T-helper 1 cell (primary cell): ENCODE data around the gene PYCR2.

Source experiments
- DNase-seq, 5 donors: peaks; one replicate each; pipeline ENCODE4 v3.0.0-alpha.2; 2012 to 2020

The PYCR2 gene

DNA sequence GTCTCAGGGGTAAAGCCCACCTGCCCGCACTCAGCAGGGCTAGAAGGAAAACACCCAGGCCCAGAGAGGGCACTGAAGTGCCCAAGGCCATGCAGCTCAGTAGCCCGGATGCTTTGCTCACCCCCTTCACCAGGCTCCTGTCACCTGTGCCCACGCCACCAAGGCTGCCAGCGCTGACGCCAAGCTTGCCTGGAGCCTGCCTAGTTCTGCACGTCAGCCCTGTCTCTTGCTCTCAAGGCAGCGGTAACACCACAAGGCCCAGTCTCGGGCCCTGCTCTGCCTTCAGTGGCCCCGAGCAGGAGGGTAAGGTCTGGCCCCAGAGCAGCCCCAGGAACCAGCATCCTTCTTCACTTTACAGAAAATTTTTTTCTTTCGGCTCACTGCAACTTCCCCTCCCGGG is 49.6 kb downstream of the PYCR2 start:
- DNase-seq = no peak

DNA sequence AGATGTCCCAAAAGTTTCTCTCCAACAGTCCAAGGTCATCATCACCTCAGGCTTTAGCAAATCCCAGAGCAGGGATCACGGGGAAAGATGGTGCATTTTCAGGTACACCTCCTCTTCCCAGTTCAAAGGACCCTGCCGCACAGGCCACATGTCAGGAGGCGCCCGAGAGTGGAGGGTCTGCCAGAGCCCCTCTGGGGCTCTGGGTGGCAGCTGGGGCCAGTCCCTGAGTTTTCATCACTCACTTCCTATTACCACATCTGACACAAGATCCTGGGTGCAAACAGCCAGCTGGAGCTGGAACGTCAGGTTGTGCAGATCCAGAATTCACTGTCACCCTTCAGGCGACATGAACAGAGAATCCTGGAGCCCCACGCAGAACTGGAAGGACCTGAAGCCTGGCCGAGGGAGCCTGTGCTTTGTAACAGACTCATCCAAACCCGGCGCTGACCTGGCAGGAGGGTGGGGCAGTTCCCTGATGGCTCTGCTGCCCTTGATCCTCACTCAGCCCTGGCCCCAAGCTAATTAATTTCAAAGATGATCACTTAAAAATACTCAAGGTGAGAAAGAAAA is 50.7 kb downstream of the PYCR2 start:
- no peak for DNase-seq

DNA sequence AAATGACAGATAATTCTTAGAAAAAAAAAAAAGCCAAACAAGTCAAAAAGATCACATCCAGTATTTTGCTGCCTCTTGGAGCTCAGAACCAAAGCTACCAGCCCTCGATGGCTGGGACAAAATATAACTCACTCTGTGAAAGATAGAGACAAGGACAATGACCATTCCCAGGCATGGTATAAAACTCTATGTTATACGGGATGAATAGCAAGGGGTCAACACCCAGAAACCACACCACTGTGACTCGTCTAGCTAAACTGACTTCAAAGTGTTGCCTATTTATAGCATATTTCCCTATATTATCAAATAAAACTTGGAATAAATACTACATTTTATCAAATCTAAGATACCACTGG is 52.0 kb downstream of the PYCR2 start:
- no peak for DNase-seq

- no peak for DNase-seq
Observed at GRCh38 chr1:225871359-225872074, 52.5 kb downstream of the PYCR2 start.

DNA sequence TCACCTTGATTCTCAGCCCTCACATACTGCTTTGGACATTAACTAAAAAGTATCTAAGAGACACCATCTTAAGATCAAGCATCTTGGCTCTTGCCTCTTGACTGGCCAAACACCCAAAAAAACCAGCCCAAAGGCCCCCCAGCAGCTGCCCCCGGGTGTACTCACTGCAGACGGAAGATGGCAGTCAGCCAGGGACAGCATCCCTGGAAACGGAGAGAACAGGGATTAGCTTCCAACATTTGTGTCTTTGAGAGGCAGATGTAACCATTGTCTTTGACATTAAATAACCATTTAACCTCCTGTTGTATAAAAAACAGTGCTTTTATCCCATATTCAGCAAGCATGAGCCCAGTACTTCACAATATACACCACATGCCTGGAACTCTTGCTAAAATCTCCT is 53.1 kb downstream of the PYCR2 start:
- DNase-seq = no peak
